ENCODE results near the gene BCAS3.

DNA sequence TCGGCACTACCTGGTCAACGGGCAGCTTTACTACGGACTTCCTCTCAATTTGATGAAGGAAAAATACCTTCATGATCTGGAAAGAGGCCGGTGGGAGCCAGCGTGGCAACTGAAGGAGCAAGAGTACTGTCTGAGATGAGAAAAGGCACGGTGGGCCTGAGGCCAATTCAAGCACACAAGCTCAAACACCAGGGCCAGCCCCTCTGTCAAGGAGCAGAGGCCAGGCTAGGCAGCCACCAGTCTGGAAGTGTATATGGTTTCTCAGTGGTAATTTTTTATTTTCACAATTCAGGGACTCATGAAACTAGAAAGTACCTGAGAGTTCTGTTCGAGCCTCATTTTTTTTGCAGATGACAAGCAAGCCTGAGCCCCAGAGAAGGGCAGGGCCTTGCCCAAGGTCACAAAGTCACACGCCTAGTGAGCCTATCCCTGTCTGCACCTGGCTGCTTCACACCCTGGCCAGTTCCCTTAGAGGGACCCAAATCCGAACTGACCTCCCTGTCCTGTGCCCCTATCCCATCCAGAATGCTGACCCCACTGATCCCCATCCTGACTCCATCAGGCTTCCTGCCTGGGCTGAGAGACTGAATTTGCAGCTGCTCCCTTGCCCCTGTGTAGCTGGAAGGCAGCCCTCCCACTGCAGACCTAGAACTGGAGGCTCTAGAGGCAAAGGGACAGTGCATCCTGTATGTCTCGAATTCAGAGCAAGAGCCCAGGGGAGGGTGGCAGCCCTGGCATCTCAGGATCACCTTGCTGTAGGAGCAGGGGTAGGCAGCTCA lies 717.2 kb downstream of the BCAS3 start:
- TF ChIP-seq NFRKB (IDR thresholded peaks at IDR 0.05) (no peak), FOXM1 (IDR thresholded peaks at IDR 0.05; ENCODE audit: borderline replicate concordance) (no peak), BHLHE40 (IDR thresholded peaks at IDR 0.05; ENCODE audit: borderline replicate concordance) (no peak), SUZ12 (IDR thresholded peaks at IDR 0.05) (no peak), SP1 (IDR thresholded peaks at IDR 0.05) (no peak), ZNF384 (IDR thresholded peaks at IDR 0.05) (no peak), ELF4 (IDR thresholded peaks at IDR 0.05) (no peak), FOXK2 (IDR thresholded peaks at IDR 0.05) (no peak), HDGF (IDR thresholded peaks at IDR 0.05; ENCODE audit: borderline replicate concordance) (no peak)
- TF ChIP-seq, protein P1, sequence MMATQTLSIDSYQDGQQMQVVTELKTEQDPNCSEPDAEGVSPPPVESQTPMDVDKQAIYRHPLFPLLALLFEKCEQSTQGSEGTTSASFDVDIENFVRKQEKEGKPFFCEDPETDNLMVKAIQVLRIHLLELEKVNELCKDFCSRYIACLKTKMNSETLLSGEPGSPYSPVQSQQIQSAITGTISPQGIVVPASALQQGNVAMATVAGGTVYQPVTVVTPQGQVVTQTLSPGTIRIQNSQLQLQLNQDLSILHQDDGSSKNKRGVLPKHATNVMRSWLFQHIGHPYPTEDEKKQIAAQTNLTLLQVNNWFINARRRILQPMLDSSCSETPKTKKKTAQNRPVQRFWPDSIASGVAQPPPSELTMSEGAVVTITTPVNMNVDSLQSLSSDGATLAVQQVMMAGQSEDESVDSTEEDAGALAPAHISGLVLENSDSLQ (IDR thresholded peaks at IDR 0.05), result no peak
